Activated CD8-positive, alpha-beta memory T cell treated with anti-CD3 and anti-CD28 coated beads for 48 hours (primary cell): Measurements from ENCODE around the gene RRN3.
A peak's percentile ranks its signal among the peaks of the same experiment; 100 is the strongest.
"Not testable (repeated sequence)": the region's sequence is repeated elsewhere in the genome, so short reads cannot be mapped to it uniquely, and the experiment has no call there.

Source experiments
- DNase-seq, 3 experiments: peaks; one replicate each; pipeline ENCODE4 v3.0.0-alpha.2; 2020; ENCODE audit warnings: low read depth in 2 of 3, low spot score in 2 of 3

Gene RRN3

GRCh38 chr16:15093955-15094827, at the start of gene RRN3:
Gene RRN3, minus strand, starts transcription at chr16:15094272. Its CDS starts 39 bp downstream, at chr16:15094233.
- DNase-seq = peak; percentile 65 to 79 (median 73)

GRCh38 chr16:15143601-15144091, 49.6 kb upstream of the RRN3 start:
- not testable (repeated sequence) for DNase-seq

- not testable (repeated sequence) for DNase-seq
These were observed 49.0 kb upstream of the RRN3 start for GRCh38 chr16:15142891-15143600.

- DNase-seq = not testable (repeated sequence)
These were observed 48.2 kb upstream of the RRN3 start for GRCh38 chr16:15142107-15142890.

DNA sequence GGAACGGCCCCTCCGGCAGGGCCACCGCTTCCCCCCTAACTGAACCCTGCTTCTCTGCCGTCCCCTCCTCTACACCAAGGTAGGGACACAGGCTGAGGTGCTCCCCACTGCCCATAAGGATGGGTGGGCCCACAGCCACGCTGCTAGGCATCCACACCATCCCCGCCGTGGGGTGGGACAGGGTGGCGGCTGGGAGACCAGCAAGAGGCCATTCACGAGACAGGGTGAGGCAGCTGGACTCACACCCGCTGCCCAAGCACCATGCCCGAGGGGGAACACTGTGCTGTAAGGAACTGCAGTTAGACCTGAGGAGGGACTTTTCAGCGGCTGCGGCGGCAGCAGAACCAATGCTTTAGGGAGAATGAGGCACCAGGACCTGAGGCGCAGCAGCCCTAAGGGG, 47.5 kb upstream of the RRN3 start:
- DNase-seq = no peak

DNA sequence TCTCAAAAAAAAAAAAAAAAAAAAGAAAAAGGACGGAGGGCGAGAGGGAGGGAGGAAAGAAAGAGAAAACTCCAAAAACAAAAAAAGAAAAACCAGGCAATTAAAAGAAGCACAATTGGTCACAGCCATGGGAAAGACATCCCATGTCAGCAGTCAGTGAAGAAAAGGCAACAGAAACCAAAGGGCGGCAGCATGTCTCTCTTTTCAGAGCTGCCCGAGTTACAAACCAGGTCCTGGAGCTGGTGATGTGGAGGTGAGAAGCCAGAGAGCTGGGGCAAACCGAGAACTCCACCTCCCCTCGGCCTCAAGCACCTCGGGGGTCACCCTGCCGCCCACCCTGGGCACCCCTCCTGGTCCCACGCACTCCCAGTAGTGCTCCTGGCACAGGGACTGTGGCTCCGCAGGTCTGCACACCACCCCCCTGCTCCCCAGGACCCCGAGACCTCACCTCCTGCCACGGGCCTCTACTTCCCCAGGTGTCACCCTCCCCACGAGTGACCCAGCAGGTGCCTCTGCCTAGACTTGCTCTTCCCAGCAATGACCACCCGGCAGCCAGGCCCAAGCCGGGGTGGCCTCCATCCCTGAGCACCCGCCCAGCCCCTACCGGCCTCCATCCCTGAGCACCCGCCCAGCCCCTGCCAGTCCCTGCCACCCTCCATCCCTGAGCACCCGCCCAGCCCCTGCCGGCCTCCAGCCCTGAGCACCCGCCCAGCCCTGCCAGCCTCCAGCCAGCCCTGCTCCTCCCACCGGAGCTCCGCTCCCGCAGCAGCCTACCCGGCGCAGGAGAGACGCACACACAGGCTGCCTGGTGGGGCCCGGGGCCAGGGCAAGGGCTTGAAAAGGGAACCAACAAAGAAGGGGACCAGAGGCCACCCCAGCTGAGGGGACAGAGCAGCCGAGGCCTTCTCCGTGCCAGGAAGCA, 46.6 kb upstream of the RRN3 start:
- not testable (repeated sequence) for DNase-seq

GRCh38 chr16:15137514-15137913, 43.4 kb upstream of the RRN3 start:
- DNase-seq = not testable (repeated sequence)

- DNase-seq = not testable (repeated sequence)
These were observed 41.6 kb upstream of the RRN3 start for GRCh38 chr16:15135483-15136360.

- not testable (repeated sequence) for DNase-seq
These were observed 40.8 kb upstream of the RRN3 start for GRCh38 chr16:15134752-15135482.

- not testable (repeated sequence) for DNase-seq
These were observed 39.5 kb upstream of the RRN3 start for GRCh38 chr16:15133554-15133953.

DNA sequence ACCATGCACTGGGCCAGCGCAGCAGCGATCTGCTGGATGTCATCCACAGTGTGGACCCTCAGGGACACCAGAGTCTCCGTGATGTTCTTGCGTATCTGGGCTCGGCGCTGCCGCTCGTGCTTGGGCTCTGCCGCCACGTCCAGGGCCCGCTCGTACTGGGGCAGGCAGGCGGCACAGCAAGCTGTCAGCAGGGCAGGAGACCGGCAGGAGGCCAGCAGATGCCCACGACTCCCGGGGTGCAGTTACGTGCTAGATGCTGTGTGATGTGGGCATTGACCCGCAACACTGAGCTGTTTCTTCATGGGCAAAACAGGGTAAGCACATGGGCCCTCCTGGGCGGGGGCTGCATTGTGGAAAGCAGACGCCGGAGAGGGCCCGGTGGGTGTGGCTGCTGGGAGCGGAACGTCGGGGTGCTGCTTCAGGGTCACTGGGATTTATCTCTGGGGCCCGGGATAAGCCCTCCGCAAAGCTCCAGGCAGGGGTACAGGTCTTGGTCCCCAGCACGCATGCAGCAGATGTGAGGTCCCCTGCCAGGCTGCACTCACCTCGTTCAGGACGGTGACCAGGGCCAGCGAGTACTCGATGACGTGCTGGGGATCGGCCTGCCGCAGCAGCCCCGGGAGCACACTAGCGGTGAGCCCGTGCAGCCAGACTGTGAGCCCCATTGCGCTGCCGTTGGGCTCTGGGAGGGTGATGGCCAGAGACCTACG, 38.8 kb upstream of the RRN3 start:
- DNase-seq = not testable (repeated sequence)

GRCh38 chr16:15130943-15131700, 37.0 kb upstream of the RRN3 start:
- DNase-seq = not testable (repeated sequence)

GRCh38 chr16:15130256-15130932, 36.3 kb upstream of the RRN3 start:
- DNase-seq = not testable (repeated sequence)

DNA sequence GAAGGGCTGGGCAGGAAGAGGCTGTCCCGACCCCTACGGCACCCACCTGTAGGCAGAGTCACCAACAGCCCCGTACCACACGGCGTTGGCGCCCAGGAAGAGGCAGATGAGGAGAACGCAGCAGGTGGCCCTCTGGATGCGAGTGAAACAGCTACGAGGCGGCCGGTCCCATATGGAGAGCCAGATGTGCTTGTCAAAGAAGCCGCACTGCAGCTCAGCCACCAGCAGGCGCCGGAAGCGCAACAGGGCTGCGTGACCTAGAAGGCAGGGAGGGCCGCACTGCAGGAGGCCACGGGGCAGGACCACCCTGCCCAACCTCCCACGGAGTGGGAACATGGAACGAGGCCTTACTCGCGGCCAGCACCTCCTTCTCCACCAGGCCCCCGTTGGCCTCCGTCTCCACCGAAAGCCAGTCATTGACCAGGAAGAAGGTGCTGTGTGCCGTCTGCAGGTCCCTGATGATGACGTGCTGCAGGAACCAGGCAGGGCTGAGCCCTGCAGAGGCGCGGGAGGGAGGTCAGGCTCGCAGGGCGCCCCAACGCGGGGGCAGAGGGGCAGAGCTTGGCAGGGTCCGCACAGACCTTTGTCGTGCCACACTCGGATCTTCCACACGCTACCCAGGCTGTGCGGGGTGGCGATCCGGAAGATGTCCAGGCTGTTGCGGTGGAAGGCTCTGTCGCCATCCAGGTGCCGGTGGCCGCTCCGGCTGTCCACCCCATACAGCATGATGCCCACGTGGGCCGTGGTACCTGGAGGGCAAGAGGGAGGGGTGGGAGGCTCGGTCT, 33.8 kb upstream of the RRN3 start:
- DNase-seq = not testable (repeated sequence)

DNA sequence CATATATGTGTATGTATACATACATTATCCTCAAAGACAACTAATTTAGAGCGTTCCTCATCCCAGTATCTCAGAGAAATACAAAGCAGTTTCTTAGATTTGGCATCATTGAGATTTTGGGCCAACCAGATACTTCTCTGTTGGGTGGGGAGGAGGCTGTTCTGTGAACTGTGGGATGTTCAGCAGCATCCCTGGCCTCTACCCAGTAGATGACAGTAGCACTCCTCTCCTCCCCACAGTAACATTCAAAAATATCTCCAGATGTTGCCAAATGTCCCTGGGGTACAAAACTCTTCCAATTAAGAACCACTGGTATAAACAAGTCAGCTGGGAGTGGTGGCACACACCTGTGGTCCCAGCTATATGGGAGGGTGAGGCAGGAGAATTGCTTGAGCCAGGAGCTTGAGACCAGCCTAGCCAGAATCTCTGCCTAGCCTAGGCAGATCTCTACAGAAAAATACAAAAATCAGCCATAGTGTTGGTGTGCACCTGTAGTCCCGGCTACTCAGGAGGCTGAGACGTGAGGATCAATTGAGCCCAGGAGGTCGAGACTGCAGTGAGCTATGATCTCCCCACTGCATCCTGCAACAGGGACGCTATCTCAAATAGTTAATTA, 6.4 kb upstream of the RRN3 start:
- not testable (repeated sequence) for DNase-seq
